ENCODE measurements around the gene COQ5. TPM values are rescaled to one million over a fixed set of nuclear protein-coding genes. Genes with fewer than 3 reads are reported as not detected.

Gene COQ5
- total RNA-seq, 4 donors from 2014 or later: 17.9 to 33.3 (median 32.8) TPM

DNA sequence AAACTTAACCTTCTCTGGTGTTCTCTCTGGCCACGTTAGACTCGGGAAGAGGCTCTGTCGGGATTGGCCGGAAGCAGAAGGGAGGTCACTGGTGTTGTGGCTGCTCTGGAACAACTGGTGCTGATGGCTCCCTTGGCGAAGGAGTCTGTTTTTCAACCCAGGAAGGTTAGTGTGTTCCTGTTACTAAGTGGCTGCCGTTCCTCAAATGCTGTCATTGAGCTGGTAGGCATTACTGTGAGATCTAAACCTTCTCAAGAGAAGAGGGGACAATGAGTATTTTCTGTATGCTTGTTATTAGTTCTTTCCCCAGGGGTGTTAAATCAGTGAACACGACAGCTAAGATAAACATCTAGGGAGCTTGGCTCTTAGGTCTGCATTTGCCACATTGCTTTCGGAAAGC, 33.9 kb upstream of the COQ5 start:
- peaks cover 73 to 86% of the 10 kb centered on the region in 2 donors for H3K36me3 ChIP-seq
- TF ChIP-seq, protein P1, sequence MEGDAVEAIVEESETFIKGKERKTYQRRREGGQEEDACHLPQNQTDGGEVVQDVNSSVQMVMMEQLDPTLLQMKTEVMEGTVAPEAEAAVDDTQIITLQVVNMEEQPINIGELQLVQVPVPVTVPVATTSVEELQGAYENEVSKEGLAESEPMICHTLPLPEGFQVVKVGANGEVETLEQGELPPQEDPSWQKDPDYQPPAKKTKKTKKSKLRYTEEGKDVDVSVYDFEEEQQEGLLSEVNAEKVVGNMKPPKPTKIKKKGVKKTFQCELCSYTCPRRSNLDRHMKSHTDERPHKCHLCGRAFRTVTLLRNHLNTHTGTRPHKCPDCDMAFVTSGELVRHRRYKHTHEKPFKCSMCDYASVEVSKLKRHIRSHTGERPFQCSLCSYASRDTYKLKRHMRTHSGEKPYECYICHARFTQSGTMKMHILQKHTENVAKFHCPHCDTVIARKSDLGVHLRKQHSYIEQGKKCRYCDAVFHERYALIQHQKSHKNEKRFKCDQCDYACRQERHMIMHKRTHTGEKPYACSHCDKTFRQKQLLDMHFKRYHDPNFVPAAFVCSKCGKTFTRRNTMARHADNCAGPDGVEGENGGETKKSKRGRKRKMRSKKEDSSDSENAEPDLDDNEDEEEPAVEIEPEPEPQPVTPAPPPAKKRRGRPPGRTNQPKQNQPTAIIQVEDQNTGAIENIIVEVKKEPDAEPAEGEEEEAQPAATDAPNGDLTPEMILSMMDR (IDR thresholded peaks at IDR 0.05): no peak
- no peak for TF ChIP-seq POLR2A (IDR thresholded peaks at IDR 0.05)
- H3K4me1 ChIP-seq: no peaks in the 10 kb centered on the region
- no peak for DNase-seq
- no peaks in the 10 kb centered on the region for H3K27me3 ChIP-seq
- 87 to 96% methylated on average over 8 of the region's 8 CpGs for WGBS, 2 donors
- H3K9me3 ChIP-seq: no peaks in the 10 kb centered on the region
- H3K4me3 ChIP-seq (replicated peaks in 1 of 3): no peak overlapping the region
- intact Hi-C loops (cut with DNase I): no loop called here
- H3K27ac ChIP-seq: no peak overlapping the region

DNA sequence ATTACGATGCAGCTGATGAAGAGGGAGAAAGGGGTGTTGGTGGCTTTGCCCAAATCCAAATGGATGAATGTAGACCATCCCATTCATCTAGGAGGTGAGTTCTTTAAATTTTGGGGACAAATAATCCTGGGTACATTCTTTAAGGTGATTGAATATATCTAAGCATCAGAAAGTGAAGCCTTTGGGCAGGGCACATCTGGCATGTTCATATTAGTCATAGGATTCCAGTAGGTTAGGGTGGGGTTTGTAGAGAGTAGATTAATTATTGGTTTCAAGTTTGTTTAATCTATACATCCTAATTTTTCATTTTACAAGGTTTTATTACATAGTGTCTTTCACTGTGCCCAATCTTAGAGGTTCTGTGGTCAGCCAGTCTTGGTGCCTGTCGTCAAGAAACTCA, 28.6 kb upstream of the COQ5 start:
- WGBS, 2 donors: 96 to 98% methylated on average over 2 of the region's 2 CpGs
- peaks cover 58 to 66% of the 10 kb centered on the region in 2 donors for H3K36me3 ChIP-seq
- no peak for DNase-seq
- TF ChIP-seq, protein P1 (IDR thresholded peaks at IDR 0.05): no peak
- no peaks in the 10 kb centered on the region for H3K9me3 ChIP-seq
- H3K4me1 ChIP-seq: peaks cover 1 to 8% of the 10 kb centered on the region in 2 donors
- no peaks in the 10 kb centered on the region for H3K27me3 ChIP-seq
- intact Hi-C loops (cut with DNase I): no loop called here
- H3K4me3 ChIP-seq (replicated peaks in 1 of 3): no peak overlapping the region
- H3K27ac ChIP-seq: no peak overlapping the region

DNA sequence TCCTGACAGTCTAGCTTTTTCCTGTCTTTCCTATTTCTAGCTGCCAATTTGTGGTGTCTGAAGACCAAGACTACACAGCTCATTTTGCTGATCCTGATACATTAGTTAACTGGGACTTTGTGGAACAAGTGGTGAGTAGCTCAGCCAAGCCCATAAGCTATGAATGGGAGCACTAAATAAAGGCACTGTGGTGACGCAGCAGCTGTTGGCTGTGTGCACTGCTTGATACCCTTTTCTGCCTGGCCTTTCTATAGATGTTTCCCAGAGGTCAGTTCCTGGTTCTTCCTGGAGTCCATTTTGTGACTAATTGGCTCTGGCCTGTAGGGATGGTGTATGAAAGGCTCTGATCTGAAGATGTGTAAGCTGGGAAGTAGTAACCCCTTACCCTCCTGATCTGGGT, 25.7 kb upstream of the COQ5 start:
- Histone ChIP-seq H3K27ac (peak overlapping the region in 2 of 3 donors; percentile 6), H3K36me3 (peaks cover 37 to 40% of the 10 kb centered on the region in 2 donors), H3K27me3 (no peaks in the 10 kb centered on the region), H3K9me3 (no peaks in the 10 kb centered on the region), H3K4me3 (replicated peaks in 1 of 3) (no peak overlapping the region), H3K4me1 (peaks cover 20 to 37% of the 10 kb centered on the region in 2 donors)
- no peak for DNase-seq
- intact Hi-C loops (cut with DNase I): no loop called here
- TF ChIP-seq POLR2A (IDR thresholded peaks at IDR 0.05): no peak
- TF ChIP-seq, protein P1 (IDR thresholded peaks at IDR 0.05): no peak
- 92 to 100% methylated on average over 1 of the region's 1 CpG for WGBS, 2 donors

DNA sequence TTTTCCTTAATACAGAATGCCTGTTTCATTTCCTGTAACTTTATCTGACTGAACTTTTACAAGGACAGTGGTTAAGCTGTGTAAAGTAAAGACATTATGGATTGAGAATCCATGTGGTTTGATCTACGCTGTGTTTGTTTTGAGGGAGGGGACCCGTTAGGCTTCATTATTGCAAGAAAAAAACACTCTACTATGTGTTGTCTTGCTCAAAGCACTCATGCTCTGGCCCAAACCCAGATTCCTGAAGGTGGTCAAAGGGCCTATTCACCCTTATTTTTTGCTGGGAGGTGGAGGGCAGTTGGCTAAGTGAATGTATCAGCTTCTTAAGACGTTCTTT, 17.1 kb upstream of the COQ5 start:
- WGBS, 2 donors: 52 to 57% methylated on average over 3 of the region's 3 CpGs
- intact Hi-C loops (cut with DNase I): no loop called here
- H3K9me3 ChIP-seq: no peaks in the 10 kb centered on the region
- no peak for TF ChIP-seq POLR2A (IDR thresholded peaks at IDR 0.05)
- TF ChIP-seq, protein P1 (IDR thresholded peaks at IDR 0.05): no peak
- H3K27ac ChIP-seq: no peak overlapping the region
- peaks cover 23 to 29% of the 10 kb centered on the region in 2 donors for H3K36me3 ChIP-seq
- no peak overlapping the region for H3K4me3 ChIP-seq (replicated peaks in 1 of 3)
- DNase-seq: no peak
- no peaks in the 10 kb centered on the region for H3K27me3 ChIP-seq
- peaks cover 21 to 47% of the 10 kb centered on the region in 2 donors for H3K4me1 ChIP-seq

DNA sequence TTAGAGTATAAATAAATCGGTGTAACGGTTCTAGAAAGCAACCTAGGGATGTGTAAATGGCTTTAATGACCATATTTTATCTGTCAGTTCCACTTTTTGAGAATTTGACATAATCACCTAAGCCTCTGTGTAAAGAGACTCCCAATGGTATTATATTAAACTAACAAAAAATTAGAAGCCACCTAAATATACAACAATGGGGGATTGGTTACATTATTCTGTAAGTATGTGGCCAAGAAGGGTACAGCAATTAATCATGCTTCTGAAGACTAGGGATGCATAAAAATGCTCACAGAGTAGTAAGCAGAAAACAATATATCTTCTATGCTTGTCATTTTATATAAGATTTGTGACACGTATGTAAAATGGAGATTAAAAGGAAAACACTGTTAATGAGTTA, 15.7 kb upstream of the COQ5 start:
- intact Hi-C loops (cut with DNase I): no loop called here
- WGBS, 2 donors: 90 to 94% methylated on average over 3 of the region's 3 CpGs
- H3K9me3 ChIP-seq: no peaks in the 10 kb centered on the region
- H3K27ac ChIP-seq: no peak overlapping the region
- DNase-seq: no peak
- peaks cover 23 to 29% of the 10 kb centered on the region in 2 donors for H3K36me3 ChIP-seq
- TF ChIP-seq, protein P1 (IDR thresholded peaks at IDR 0.05): no peak
- no peak for TF ChIP-seq POLR2A (IDR thresholded peaks at IDR 0.05)
- peaks cover 18 to 43% of the 10 kb centered on the region in 2 donors for H3K4me1 ChIP-seq
- H3K4me3 ChIP-seq (replicated peaks in 1 of 3): no peak overlapping the region
- H3K27me3 ChIP-seq: no peaks in the 10 kb centered on the region
